GM12865 (cell line): Measurements from ENCODE around the gene RAB25.
A peak's percentile ranks its signal among the peaks of the same experiment; 100 is the strongest.
"Not testable (repeated sequence)": the region's sequence is repeated elsewhere in the genome, so short reads cannot be mapped to it uniquely, and the experiment has no call there.

ENCODE experiments used
- DNase-seq: peaks from one replicate; pipeline ENCODE4 v3.0.0; 2010; ENCODE audit warnings: low read depth
- H3K4me3 ChIP-seq: 2 replicates; pipeline ENCODE4 v1.5.1; 2011; ENCODE audit warnings: mild to moderate bottlenecking, low read depth, low read length, control low read depth
- CTCF ChIP-seq: IDR thresholded peaks from 2 replicates; pipeline ENCODE4 v1.5.1; 2011; ENCODE audit warnings: low read length, control low read depth, low read depth, inconsistent platforms; ENCODE audit not compliant: insufficient read depth; ENCODE audit errors: missing control alignments

RAB25 gene

GRCh38 chr1:156113282-156113950, 52.5 kb downstream of the RAB25 start:
- no peak for TF ChIP-seq CTCF
- no peak for DNase-seq
- H3K4me3 ChIP-seq: no peak overlapping the region

- no peak for TF ChIP-seq CTCF
- peak; percentile 81 for DNase-seq
- peak within 1 kb of the TSS; percentile 92 for H3K4me3 ChIP-seq
Observed at GRCh38 chr1:156114101-156114918, 53.4 kb downstream of the RAB25 start, which contains the start of gene LMNA. TSS of gene LMNA (plus strand) at chr1:156114711. CDS start at chr1:156114919, 208 bp downstream.

GRCh38 chr1:156114919-156115513, 54.1 kb downstream of the RAB25 start:
- TF ChIP-seq CTCF: no peak
- peak overlapping the region; percentile 92 for H3K4me3 ChIP-seq
- DNase-seq: peak; percentile 33

GRCh38 chr1:156115514-156116374, 54.8 kb downstream of the RAB25 start:
- DNase-seq: no peak
- no peak for TF ChIP-seq CTCF
- H3K4me3 ChIP-seq: peak overlapping the region; percentile 92

- H3K4me3 ChIP-seq: peak overlapping the region; percentile 92
- DNase-seq: not testable (repeated sequence)
Observed at GRCh38 chr1:156116731-156117130, 55.8 kb downstream of the RAB25 start.

- TF ChIP-seq CTCF: no peak
- no peak for DNase-seq
- no peak overlapping the region for H3K4me3 ChIP-seq
Observed at GRCh38 chr1:156117414-156118176, 56.6 kb downstream of the RAB25 start.
